ENCODE data around the gene PDE4D.

The PDE4D gene

GRCh38 chr5:59838989-59839388 lies 54.5 kb downstream of the PDE4D start:
- no peak for ATAC-seq
- TF ChIP-seq CSRNP3 (CRISPR knock-in tag; IDR thresholded peaks at IDR 0.05) (no peak), ZNF70 (CRISPR knock-in tag; IDR thresholded peaks at IDR 0.05) (no peak), TCF4 (CRISPR knock-in tag; IDR thresholded peaks at IDR 0.05; ENCODE audit: borderline replicate concordance) (no peak), CREB5 (CRISPR knock-in tag; IDR thresholded peaks at IDR 0.05; ENCODE audit: low read depth) (no peak), ISL1 (CRISPR knock-in tag; IDR thresholded peaks at IDR 0.05) (no peak), ZNF8 (CRISPR knock-in tag; IDR thresholded peaks at IDR 0.05) (no peak), ZC3H10 (CRISPR knock-in tag; IDR thresholded peaks at IDR 0.05) (no peak), BACH2 (CRISPR knock-in tag; IDR thresholded peaks at IDR 0.05; ENCODE audit: borderline replicate concordance) (no peak), ZFP30 (CRISPR knock-in tag; IDR thresholded peaks at IDR 0.05) (no peak), CSDC2 (CRISPR knock-in tag; IDR thresholded peaks at IDR 0.05) (no peak), PPARA (CRISPR knock-in tag; IDR thresholded peaks at IDR 0.05; ENCODE audit: borderline replicate concordance) (no peak), TOX (CRISPR knock-in tag; IDR thresholded peaks at IDR 0.05; ENCODE audit: borderline replicate concordance) (no peak)

DNA sequence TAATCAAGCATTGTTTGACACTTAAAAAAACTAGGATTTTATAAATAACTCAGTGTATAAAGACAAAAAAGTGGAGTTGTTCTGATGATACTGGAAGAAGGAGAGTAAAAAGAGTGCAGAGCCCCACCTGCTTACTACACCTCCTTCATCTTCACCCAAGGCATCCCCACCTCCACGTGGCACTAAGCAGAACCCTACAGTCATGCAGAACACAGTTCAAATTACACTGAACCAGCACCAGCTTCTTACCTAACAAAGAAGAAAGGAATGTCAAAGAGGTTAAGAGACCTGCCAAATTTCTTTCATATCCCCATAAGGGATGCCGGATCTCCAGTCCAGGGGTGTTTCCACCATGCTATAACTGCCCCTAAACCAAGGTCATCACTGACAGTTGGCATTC lies 55.5 kb downstream of the PDE4D start:
- ATAC-seq = no peak
- TF ChIP-seq TCF4 (CRISPR knock-in tag; IDR thresholded peaks at IDR 0.05; ENCODE audit: borderline replicate concordance) = no peak
- no peak for TF ChIP-seq CSRNP3 (CRISPR knock-in tag; IDR thresholded peaks at IDR 0.05)
- TF ChIP-seq OSR1 (CRISPR knock-in tag; IDR thresholded peaks at IDR 0.05) = no peak
- TF ChIP-seq POU6F1 (CRISPR knock-in tag; IDR thresholded peaks at IDR 0.05; ENCODE audit: borderline replicate concordance, low read depth) = no peak
- TF ChIP-seq ZFP30 (CRISPR knock-in tag; IDR thresholded peaks at IDR 0.05) = no peak
- TF ChIP-seq RARB (CRISPR knock-in tag; IDR thresholded peaks at IDR 0.05) = no peak
- no peak for TF ChIP-seq SNAI2 (CRISPR knock-in tag; IDR thresholded peaks at IDR 0.05)
- TF ChIP-seq PPARA (CRISPR knock-in tag; IDR thresholded peaks at IDR 0.05; ENCODE audit: borderline replicate concordance) = no peak
- no peak for TF ChIP-seq CREB5 (CRISPR knock-in tag; IDR thresholded peaks at IDR 0.05; ENCODE audit: low read depth)
- TF ChIP-seq ZNF70 (CRISPR knock-in tag; IDR thresholded peaks at IDR 0.05) = no peak
- TF ChIP-seq PATZ1 (CRISPR knock-in tag; IDR thresholded peaks at IDR 0.05; ENCODE audit: borderline replicate concordance) = no peak

GRCh38 chr5:59837071-59837470 lies 56.5 kb downstream of the PDE4D start:
- TF ChIP-seq ZC3H10 (CRISPR knock-in tag; IDR thresholded peaks at IDR 0.05) (no peak), ZFP3 (CRISPR knock-in tag; IDR thresholded peaks at IDR 0.05) (no peak), ZNF70 (CRISPR knock-in tag; IDR thresholded peaks at IDR 0.05) (no peak), BACH2 (CRISPR knock-in tag; IDR thresholded peaks at IDR 0.05; ENCODE audit: borderline replicate concordance) (no peak), RARB (CRISPR knock-in tag; IDR thresholded peaks at IDR 0.05) (no peak), TOX (CRISPR knock-in tag; IDR thresholded peaks at IDR 0.05; ENCODE audit: borderline replicate concordance) (no peak), PPARA (CRISPR knock-in tag; IDR thresholded peaks at IDR 0.05; ENCODE audit: borderline replicate concordance) (no peak)
- ATAC-seq = no peak

- no peak for ATAC-seq
- peak; percentile 65 for TF ChIP-seq ISL1 (CRISPR knock-in tag; IDR thresholded peaks at IDR 0.05)
- TF ChIP-seq, protein P1, sequence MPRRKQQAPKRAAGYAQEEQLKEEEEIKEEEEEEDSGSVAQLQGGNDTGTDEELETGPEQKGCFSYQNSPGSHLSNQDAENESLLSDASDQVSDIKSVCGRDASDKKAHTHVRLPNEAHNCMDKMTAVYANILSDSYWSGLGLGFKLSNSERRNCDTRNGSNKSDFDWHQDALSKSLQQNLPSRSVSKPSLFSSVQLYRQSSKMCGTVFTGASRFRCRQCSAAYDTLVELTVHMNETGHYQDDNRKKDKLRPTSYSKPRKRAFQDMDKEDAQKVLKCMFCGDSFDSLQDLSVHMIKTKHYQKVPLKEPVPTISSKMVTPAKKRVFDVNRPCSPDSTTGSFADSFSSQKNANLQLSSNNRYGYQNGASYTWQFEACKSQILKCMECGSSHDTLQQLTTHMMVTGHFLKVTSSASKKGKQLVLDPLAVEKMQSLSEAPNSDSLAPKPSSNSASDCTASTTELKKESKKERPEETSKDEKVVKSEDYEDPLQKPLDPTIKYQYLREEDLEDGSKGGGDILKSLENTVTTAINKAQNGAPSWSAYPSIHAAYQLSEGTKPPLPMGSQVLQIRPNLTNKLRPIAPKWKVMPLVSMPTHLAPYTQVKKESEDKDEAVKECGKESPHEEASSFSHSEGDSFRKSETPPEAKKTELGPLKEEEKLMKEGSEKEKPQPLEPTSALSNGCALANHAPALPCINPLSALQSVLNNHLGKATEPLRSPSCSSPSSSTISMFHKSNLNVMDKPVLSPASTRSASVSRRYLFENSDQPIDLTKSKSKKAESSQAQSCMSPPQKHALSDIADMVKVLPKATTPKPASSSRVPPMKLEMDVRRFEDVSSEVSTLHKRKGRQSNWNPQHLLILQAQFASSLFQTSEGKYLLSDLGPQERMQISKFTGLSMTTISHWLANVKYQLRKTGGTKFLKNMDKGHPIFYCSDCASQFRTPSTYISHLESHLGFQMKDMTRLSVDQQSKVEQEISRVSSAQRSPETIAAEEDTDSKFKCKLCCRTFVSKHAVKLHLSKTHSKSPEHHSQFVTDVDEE (CRISPR knock-in tag; IDR thresholded peaks at IDR 0.05) = no peak
- no peak for TF ChIP-seq ZNF70 (CRISPR knock-in tag; IDR thresholded peaks at IDR 0.05)
- no peak for TF ChIP-seq GLIS3 (CRISPR knock-in tag; IDR thresholded peaks at IDR 0.05)
- no peak for TF ChIP-seq ZFP3 (CRISPR knock-in tag; IDR thresholded peaks at IDR 0.05)
- no peak for TF ChIP-seq ZNF565 (CRISPR knock-in tag; conservative IDR thresholded peaks at IDR 0.05; ENCODE audit: low read depth)
- TF ChIP-seq ZFP30 (CRISPR knock-in tag; IDR thresholded peaks at IDR 0.05) = no peak
- peak; percentile 17; the same call in 1 of the 2 replicates for TF ChIP-seq CREB5 (CRISPR knock-in tag; IDR thresholded peaks at IDR 0.05; ENCODE audit: low read depth)
Measured at GRCh38 chr5:59835800-59836199, 57.7 kb downstream of the PDE4D start.

Data from SK-N-SH treated with all-trans-retinoic acid at 6 μM for 48 hours (cell line).